GM12878 (cell line): ENCODE data around the gene DNMT3A. TPM values are rescaled to one million over a fixed set of nuclear protein-coding genes. Genes with fewer than 3 reads are reported as not detected.
A peak's percentile ranks its signal among the peaks of the same experiment; 100 is the strongest.

Experiments
- ATAC-seq: fragments of 200-7000 bp; cut with Tn5 transposase; 3 replicates; pipeline ENCODE4 v1.9.1; 2020; ENCODE audit warnings: mild to moderate bottlenecking, moderate library complexity
- BruUV-seq: library from RNA; stranded (reverse); fragments of 400-500 nt; replicated peaks from 2 replicates; lab custom pipeline; 2021; lab: Mats Ljungman, UMichigan
- CTCF ChIA-PET: fragments of 300-600 bp; sonication (Branson Sonifier 250); formaldehyde crosslinking; extraction: SDS; loops from one replicate; lab custom pipeline; 2021; ENCODE audit warnings: inconsistent platforms; lab: Yijun Ruan, JAX
- POLR2A ChIA-PET: fragments of 350-600 bp; formaldehyde crosslinking; extraction: SDS; loops from one replicate; lab custom pipeline; 2021; ENCODE audit warnings: inconsistent platforms; lab: Charles Lee
- RAD21 ChIA-PET: fragments of 300-600 bp; sonication (Branson Sonifier 250); formaldehyde crosslinking; loops from one replicate; lab custom pipeline; 2023; ENCODE audit warnings: antibody characterized with exemption; ENCODE audit not compliant: unreplicated experiment; lab: Charles Lee
- SMC1A ChIA-PET: fragments of 300-600 bp; sonication (Branson Sonifier 250); formaldehyde crosslinking; loops from one replicate; lab custom pipeline; 2023; ENCODE audit not compliant: unreplicated experiment, uncharacterized antibody; lab: Charles Lee
- DNase-seq: peaks from one replicate; pipeline ENCODE4 v3.0.0-alpha.2; 2011; ENCODE audit warnings: low read depth, low spot score
- FAIRE-seq: peaks from 3 replicates; lab custom pipeline; 2011; peaks lifted over from hg19 to GRCh38; lab: Jason Lieb, UNC
- H2AFZ ChIP-seq: 2 replicates; pipeline ENCODE4 v1.6.0; 2011; ENCODE audit warnings: low read depth, low read length, control low read depth; ENCODE audit not compliant: control insufficient read depth
- H3K27ac ChIP-seq: 2 replicates; pipeline ENCODE4 v1.5.1; 2011; ENCODE audit warnings: control low read depth; ENCODE audit not compliant: control insufficient read depth, insufficient read depth
- H3K27me3 ChIP-seq, 2 experiments: replicated peaks in 1 of 2; 2 replicates each; pipeline versions ENCODE4 v1.6.0 to v1.6.1; 2011; ENCODE audit warnings: low read length in 1 of 2; ENCODE audit not compliant: control insufficient read depth in 2 of 2, insufficient read depth in 2 of 2
- H3K36me3 ChIP-seq, 2 experiments: 2 replicates each; pipeline ENCODE4 v1.5.1; 2011; ENCODE audit warnings: low read length in 1 of 2; ENCODE audit not compliant: control insufficient read depth in 2 of 2, insufficient read depth in 2 of 2
- H3K4me1 ChIP-seq: 2 replicates; pipeline ENCODE4 v1.6.1; 2011; ENCODE audit warnings: mild to moderate bottlenecking, low read length, moderate library complexity, mixed read lengths; ENCODE audit not compliant: control insufficient read depth, insufficient read depth
- H3K4me2 ChIP-seq: 2 replicates; pipeline ENCODE4 v1.6.0; 2011; ENCODE audit warnings: control low read depth; ENCODE audit not compliant: control insufficient read depth, insufficient read depth
- H3K4me3 ChIP-seq: fragments of 200-600 bp; sonication (generic); 2 replicates; pipeline ENCODE4 v1.5.1; 2016
- H3K79me2 ChIP-seq: 2 replicates; pipeline ENCODE4 v1.6.0; 2011; ENCODE audit warnings: low read length; ENCODE audit not compliant: control insufficient read depth, insufficient read depth
- H3K9ac ChIP-seq: 2 replicates; pipeline ENCODE4 v1.8.0; 2011; ENCODE audit warnings: low read length, control low read depth, mixed read lengths; ENCODE audit not compliant: control insufficient read depth, insufficient read depth
- H3K9me3 ChIP-seq: replicated peaks from 3 replicates; pipeline ENCODE4 v1.5.1; 2011; ENCODE audit warnings: mild to moderate bottlenecking, low read length; ENCODE audit not compliant: control insufficient read depth, insufficient read depth
- H4K20me1 ChIP-seq: 2 replicates; pipeline ENCODE4 v1.6.0; 2011; ENCODE audit not compliant: control insufficient read depth, insufficient read depth
- POLR2AphosphoS5 ChIP-seq: IDR thresholded peaks from 2 replicates; pipeline ENCODE4 v1.6.1; 2011; ENCODE audit warnings: mild to moderate bottlenecking, low read length, inconsistent platforms
- SIX5 ChIP-seq: IDR thresholded peaks from 2 replicates; pipeline ENCODE4 v1.6.1; 2011; ENCODE audit warnings: mild to moderate bottlenecking, low read depth, low read length, moderate library complexity; ENCODE audit not compliant: severe bottlenecking
- SPI1 ChIP-seq: IDR thresholded peaks from 2 replicates; pipeline ENCODE4 v1.6.1; 2011; ENCODE audit warnings: low read depth, mild to moderate bottlenecking, low read length, moderate library complexity, borderline replicate concordance; ENCODE audit not compliant: insufficient read depth
- TCF3 ChIP-seq: IDR thresholded peaks from 2 replicates; pipeline ENCODE4 v1.6.1; 2012; ENCODE audit warnings: low read depth, mild to moderate bottlenecking, low read length, borderline replicate concordance; ENCODE audit not compliant: insufficient read depth
- WGBS: methylation state at CpG from one replicate; pipeline ENCODE4 v1.1.6; 2016; ENCODE audit warnings: low lambda C conversion rate; ENCODE audit not compliant: insufficient replicate concordance, insufficient coverage; ENCODE audit errors: missing lambda C conversion rate; 5-methylcytosine and 5-hydroxymethylcytosine counted together
- in situ Hi-C: fragments of 300-500 bp; cut with MboI; formaldehyde crosslinking; loops from 9 replicates; pipeline ENCODE4 v1.14.3; 2018; ENCODE audit warnings: mixed read lengths
- intact Hi-C: fragments of 100-400 bp; cut with micrococcal nuclease; formaldehyde crosslinking; loops from one replicate; pipeline ENCODE4 v1.14.2; 2022; ENCODE audit not compliant: unreplicated experiment
- polyA plus RNA-seq, 11 experiments: library from polyadenylated mRNA; depleted of rRNA in 4 of 11; unstranded in 6 of 11; stranded (reverse) in 5 of 11; fragments of >200 nt; fragmentation: Nextera tagmentation in 4 of 11; fragmentation: Illumina TruSeq in 1 of 11; extraction: Ambion mirVana in 4 of 11; extraction: Trizol in 1 of 11; gene quantifications; 1 replicate in 1 of 11; 2 replicates in 10 of 11; pipeline versions ENCODE4 v1.2.1 to v1.2.3, GENCODE V29; 2011 to 2016; ENCODE audit warnings: inconsistent platforms in 2 of 11, missing spikeins in 2 of 11, low read depth in 1 of 11
- total RNA-seq, 4 experiments: library from RNA; depleted of rRNA in 3 of 4; stranded (reverse); fragments of >200 nt in 3 of 4; fragmentation: Illumina TruSeq in 1 of 4; extraction: Trizol in 1 of 4; gene quantifications; 2 replicates each; pipeline versions ENCODE4 v1.2.1 to v1.2.3, GENCODE V29; 2013 to 2021
- TF ChIP-seq, protein P1 (sequence below): fragments of 450-650 bp; IDR thresholded peaks from 2 replicates; pipeline ENCODE4 v1.6.1; 2017; ENCODE audit warnings: low read depth, mild to moderate bottlenecking, moderate library complexity
- TF ChIP-seq, protein P2 (sequence below): fragments of 450-650 bp; IDR thresholded peaks from 2 replicates; pipeline ENCODE4 v1.6.1; 2017; ENCODE audit warnings: mild to moderate bottlenecking, moderate library complexity
- TF ChIP-seq, protein P3 (sequence below): IDR thresholded peaks from 2 replicates; pipeline ENCODE4 v1.6.1; 2012; ENCODE audit warnings: improper control_type of control experiment, low read depth, low read length; ENCODE audit not compliant: insufficient replicate concordance

DNMT3A gene
- total and polyA plus RNA-seq, 10 of the 15 experiments (the other 5 are each of a cell fraction or from before 2014, with no cell fraction given): 7.4 to 51.6 (median 17.4) TPM

DNA sequence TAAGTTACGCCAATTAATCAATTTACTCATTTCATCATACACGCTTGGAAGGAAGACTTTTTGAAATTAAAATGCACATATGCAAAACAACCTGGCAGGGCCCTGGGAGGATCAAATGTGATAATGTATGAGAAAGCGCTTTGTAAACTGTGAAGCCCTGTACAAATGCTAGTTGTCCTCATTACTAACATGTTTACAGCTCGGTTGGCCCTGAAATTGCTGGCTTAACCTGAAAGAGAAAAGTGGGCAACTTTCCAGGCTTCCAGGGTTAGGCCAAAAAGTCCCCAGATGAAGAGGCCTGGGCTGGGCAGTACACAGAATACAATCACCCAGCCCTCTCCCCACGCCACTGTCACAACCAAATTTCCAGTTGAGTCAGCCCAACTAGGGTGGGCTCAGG lies 60.2 kb downstream of the DNMT3A start (continued):
- TF ChIP-seq, protein P1, sequence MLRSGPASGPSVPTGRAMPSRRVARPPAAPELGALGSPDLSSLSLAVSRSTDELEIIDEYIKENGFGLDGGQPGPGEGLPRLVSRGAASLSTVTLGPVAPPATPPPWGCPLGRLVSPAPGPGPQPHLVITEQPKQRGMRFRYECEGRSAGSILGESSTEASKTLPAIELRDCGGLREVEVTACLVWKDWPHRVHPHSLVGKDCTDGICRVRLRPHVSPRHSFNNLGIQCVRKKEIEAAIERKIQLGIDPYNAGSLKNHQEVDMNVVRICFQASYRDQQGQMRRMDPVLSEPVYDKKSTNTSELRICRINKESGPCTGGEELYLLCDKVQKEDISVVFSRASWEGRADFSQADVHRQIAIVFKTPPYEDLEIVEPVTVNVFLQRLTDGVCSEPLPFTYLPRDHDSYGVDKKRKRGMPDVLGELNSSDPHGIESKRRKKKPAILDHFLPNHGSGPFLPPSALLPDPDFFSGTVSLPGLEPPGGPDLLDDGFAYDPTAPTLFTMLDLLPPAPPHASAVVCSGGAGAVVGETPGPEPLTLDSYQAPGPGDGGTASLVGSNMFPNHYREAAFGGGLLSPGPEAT: no peak
- no peak for TF ChIP-seq SIX5
- TF ChIP-seq, protein P2, sequence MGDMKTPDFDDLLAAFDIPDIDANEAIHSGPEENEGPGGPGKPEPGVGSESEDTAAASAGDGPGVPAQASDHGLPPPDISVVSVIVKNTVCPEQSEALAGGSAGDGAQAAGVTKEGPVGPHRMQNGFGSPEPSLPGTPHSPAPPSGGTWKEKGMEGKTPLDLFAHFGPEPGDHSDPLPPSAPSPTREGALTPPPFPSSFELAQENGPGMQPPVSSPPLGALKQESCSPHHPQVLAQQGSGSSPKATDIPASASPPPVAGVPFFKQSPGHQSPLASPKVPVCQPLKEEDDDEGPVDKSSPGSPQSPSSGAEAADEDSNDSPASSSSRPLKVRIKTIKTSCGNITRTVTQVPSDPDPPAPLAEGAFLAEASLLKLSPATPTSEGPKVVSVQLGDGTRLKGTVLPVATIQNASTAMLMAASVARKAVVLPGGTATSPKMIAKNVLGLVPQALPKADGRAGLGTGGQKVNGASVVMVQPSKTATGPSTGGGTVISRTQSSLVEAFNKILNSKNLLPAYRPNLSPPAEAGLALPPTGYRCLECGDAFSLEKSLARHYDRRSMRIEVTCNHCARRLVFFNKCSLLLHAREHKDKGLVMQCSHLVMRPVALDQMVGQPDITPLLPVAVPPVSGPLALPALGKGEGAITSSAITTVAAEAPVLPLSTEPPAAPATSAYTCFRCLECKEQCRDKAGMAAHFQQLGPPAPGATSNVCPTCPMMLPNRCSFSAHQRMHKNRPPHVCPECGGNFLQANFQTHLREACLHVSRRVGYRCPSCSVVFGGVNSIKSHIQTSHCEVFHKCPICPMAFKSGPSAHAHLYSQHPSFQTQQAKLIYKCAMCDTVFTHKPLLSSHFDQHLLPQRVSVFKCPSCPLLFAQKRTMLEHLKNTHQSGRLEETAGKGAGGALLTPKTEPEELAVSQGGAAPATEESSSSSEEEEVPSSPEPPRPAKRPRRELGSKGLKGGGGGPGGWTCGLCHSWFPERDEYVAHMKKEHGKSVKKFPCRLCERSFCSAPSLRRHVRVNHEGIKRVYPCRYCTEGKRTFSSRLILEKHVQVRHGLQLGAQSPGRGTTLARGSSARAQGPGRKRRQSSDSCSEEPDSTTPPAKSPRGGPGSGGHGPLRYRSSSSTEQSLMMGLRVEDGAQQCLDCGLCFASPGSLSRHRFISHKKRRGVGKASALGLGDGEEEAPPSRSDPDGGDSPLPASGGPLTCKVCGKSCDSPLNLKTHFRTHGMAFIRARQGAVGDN: no peak

DNA sequence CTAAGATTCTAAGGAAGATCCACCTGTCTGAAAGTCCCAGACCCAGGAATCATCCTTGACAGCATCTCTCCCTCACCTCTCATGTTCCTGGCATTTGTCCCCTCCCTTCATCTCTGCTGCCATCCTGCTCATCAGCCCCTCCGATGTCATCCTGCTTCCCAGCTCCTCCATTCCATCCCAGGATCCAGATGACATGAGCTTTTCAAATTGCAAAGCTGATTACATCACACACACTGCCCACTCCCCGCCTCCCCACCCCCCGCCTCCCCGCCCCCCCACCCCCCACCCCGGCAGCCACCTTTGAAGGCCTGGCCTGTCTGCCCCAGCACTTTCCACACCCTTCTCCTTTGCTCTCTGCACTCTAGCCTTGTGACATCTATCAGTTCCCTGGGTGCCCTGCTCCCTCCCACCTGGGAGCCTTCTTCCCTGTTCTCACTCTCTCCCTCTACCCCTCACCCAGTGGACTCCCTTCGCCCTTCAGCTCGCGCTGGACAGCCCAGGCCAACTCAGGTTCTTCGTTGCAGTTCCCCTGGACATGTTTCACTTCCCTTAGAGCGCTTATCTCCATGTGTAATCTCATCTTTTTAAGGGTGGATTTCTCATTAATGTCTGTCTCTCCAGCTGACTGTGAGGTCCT lies 61.6 kb downstream of the DNMT3A start:
- peaks cover 0 to 4% of the 10 kb centered on the region in 2 experiments; a peak in 2 of 4 replicates for H3K36me3 ChIP-seq
- SMC1A ChIA-PET: interaction anchor here (1.1 to 3.0 kb wide), 7 partner anchors 14 to 286 kb away, joined by 4 to 35 read pairs (median 6); no protein-coding TSS in a partner anchor
- no TSS peak for BruUV-seq
- no peak overlapping the region for H2AFZ ChIP-seq
- peaks cover 65% of the 10 kb centered on the region for H3K4me1 ChIP-seq
- H3K79me2 ChIP-seq: no peaks in the 10 kb centered on the region
- no peak for DNase-seq
- 86% methylated on average over 6 of the region's 10 CpGs for WGBS
- POLR2A ChIA-PET: interaction anchor here (0.7 to 3.9 kb wide), 8 partner anchors 10 to 278 kb away, joined by 4 to 19 read pairs (median 8); no protein-coding TSS in a partner anchor
- ATAC-seq: peak; percentile 3; the same call in 2 of the 3 replicates
- CTCF ChIA-PET: interaction anchor here (0.7 to 5.9 kb wide), 9 partner anchors 15 to 286 kb away, joined by 3 to 59 read pairs (median 12); no protein-coding TSS in a partner anchor
- no peaks in the 10 kb centered on the region for H3K27me3 ChIP-seq
- RAD21 ChIA-PET: interaction anchor here (1.1 to 6.1 kb wide), 8 partner anchors 14 to 204 kb away, joined by 3 to 41 read pairs (median 6); no protein-coding TSS in a partner anchor
- intact Hi-C loops (loop anchor here (2.0 kb wide), 1 partner anchor 21 kb away; no protein-coding TSS in a partner anchor), in situ Hi-C loops (no loop called here)
- H3K4me2 ChIP-seq: no peak overlapping the region; the same call in 1 of the 2 replicates
- no peak overlapping the region for H3K4me3 ChIP-seq
- H4K20me1 ChIP-seq: no peaks in the 10 kb centered on the region
- H3K9ac ChIP-seq: no peak overlapping the region
- H3K9me3 ChIP-seq: no peaks in the 10 kb centered on the region
- peak overlapping the region; percentile 86 for H3K27ac ChIP-seq
- no peak for FAIRE-seq
- TF ChIP-seq TCF3 (no peak), POLR2AphosphoS5 (no peak), SPI1 (peak; percentile 85)
- TF ChIP-seq, protein P3, sequence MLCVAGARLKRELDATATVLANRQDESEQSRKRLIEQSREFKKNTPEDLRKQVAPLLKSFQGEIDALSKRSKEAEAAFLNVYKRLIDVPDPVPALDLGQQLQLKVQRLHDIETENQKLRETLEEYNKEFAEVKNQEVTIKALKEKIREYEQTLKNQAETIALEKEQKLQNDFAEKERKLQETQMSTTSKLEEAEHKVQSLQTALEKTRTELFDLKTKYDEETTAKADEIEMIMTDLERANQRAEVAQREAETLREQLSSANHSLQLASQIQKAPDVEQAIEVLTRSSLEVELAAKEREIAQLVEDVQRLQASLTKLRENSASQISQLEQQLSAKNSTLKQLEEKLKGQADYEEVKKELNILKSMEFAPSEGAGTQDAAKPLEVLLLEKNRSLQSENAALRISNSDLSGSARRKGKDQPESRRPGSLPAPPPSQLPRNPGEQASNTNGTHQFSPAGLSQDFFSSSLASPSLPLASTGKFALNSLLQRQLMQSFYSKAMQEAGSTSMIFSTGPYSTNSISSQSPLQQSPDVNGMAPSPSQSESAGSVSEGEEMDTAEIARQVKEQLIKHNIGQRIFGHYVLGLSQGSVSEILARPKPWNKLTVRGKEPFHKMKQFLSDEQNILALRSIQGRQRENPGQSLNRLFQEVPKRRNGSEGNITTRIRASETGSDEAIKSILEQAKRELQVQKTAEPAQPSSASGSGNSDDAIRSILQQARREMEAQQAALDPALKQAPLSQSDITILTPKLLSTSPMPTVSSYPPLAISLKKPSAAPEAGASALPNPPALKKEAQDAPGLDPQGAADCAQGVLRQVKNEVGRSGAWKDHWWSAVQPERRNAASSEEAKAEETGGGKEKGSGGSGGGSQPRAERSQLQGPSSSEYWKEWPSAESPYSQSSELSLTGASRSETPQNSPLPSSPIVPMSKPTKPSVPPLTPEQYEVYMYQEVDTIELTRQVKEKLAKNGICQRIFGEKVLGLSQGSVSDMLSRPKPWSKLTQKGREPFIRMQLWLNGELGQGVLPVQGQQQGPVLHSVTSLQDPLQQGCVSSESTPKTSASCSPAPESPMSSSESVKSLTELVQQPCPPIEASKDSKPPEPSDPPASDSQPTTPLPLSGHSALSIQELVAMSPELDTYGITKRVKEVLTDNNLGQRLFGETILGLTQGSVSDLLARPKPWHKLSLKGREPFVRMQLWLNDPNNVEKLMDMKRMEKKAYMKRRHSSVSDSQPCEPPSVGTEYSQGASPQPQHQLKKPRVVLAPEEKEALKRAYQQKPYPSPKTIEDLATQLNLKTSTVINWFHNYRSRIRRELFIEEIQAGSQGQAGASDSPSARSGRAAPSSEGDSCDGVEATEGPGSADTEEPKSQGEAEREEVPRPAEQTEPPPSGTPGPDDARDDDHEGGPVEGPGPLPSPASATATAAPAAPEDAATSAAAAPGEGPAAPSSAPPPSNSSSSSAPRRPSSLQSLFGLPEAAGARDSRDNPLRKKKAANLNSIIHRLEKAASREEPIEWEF: peak; percentile 52
